T-helper 1 cell treated with Interleukin-12 subunit alpha and Interleukin-12 subunit beta and Interleukin-4 antibody, amounts not matched to agents 30 μg/mL and 1 μg/mL, for 36 hours (primary cell): ENCODE results near the gene ADGRL3.
"Not testable (repeated sequence)": the region's sequence is repeated elsewhere in the genome, so short reads cannot be mapped to it uniquely, and the experiment has no call there.

Source experiments
- H3K27ac Mint-ChIP-seq: one replicate; pipeline ENCODE4 v1.8.0; 2021; ENCODE audit warnings: mild to moderate bottlenecking, mixed read lengths
- H3K27me3 Mint-ChIP-seq: one replicate; pipeline ENCODE4 v1.8.0; 2021; ENCODE audit warnings: low read depth, mixed read lengths
- H3K36me3 Mint-ChIP-seq: one replicate; pipeline ENCODE4 v1.8.0; 2021; ENCODE audit warnings: low read depth, mixed read lengths
- H3K4me1 Mint-ChIP-seq: one replicate; pipeline ENCODE4 v1.8.0; 2021; ENCODE audit warnings: low read depth, mixed read lengths
- H3K4me3 Mint-ChIP-seq: one replicate; pipeline ENCODE4 v1.8.0; 2021; ENCODE audit warnings: mild to moderate bottlenecking, moderate library complexity, mixed read lengths
- H3K9me3 Mint-ChIP-seq: one replicate; pipeline ENCODE4 v1.8.0; 2021; ENCODE audit warnings: mixed read lengths

The ADGRL3 gene

GRCh38 chr4:61468024-61468720 is 268.0 kb downstream of the ADGRL3 start:
- Mint-ChIP-seq H3K27ac (no peak overlapping the region), H3K36me3 (no peaks in the 10 kb centered on the region), H3K4me1 (no peaks in the 10 kb centered on the region), H3K4me3 (no peak overlapping the region), H3K9me3 (no peaks in the 10 kb centered on the region), H3K27me3 (no peaks in the 10 kb centered on the region)

DNA sequence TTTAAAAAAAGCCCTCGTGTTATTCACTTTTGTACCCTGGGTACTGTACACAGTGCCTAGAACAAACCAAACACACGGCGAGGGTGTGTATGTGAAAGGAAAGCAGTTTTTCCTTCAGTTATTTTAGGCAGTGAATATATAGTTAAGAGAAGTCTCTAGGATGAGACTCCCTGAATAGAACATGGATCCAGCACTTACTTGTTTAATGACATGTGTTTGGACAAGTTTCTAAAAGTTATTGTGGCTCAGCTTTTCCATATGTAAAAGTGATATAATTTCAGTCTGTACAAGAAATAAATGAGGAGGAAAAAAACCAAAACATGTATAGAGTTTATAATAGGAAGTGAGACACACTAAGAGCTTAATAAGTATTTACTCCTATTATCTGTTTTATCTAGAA is 273.2 kb downstream of the ADGRL3 start:
- no peak overlapping the region for H3K4me3 Mint-ChIP-seq
- H3K27me3 Mint-ChIP-seq = no peaks in the 10 kb centered on the region
- H3K9me3 Mint-ChIP-seq = no peaks in the 10 kb centered on the region
- no peak overlapping the region for H3K27ac Mint-ChIP-seq
- no peaks in the 10 kb centered on the region for H3K4me1 Mint-ChIP-seq
- H3K36me3 Mint-ChIP-seq = no peaks in the 10 kb centered on the region

DNA sequence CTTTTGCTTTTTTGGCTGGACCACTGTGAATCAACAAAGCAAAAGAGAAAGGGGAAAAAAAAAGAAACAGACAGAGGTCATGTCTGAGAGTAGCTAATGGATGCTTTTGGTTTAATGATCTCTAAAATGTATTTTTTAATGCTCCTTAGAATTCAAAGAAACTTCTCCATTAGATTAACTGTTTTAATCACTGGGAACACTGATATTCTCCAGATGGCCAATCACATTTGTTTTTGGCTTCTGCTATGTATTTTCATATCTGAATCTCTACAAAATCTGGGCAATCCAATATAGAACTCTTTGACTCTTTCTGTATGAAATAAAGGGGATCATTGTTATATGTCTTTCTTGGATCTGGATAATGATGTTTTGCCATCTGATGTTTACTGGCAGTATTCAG is 278.2 kb downstream of the ADGRL3 start:
- Mint-ChIP-seq H3K4me1 (no peaks in the 10 kb centered on the region), H3K36me3 (no peaks in the 10 kb centered on the region), H3K4me3 (no peak overlapping the region), H3K9me3 (no peaks in the 10 kb centered on the region), H3K27ac (no peak overlapping the region), H3K27me3 (no peaks in the 10 kb centered on the region)

- H3K27me3 Mint-ChIP-seq = no peaks in the 10 kb centered on the region
- no peaks in the 10 kb centered on the region for H3K4me1 Mint-ChIP-seq
- no peaks in the 10 kb centered on the region for H3K36me3 Mint-ChIP-seq
- no peak overlapping the region for H3K4me3 Mint-ChIP-seq
- H3K9me3 Mint-ChIP-seq = peaks cover 7% of the 10 kb centered on the region
- no peak overlapping the region for H3K27ac Mint-ChIP-seq
These were observed 284.9 kb downstream of the ADGRL3 start for GRCh38 chr4:61485056-61485455.

DNA sequence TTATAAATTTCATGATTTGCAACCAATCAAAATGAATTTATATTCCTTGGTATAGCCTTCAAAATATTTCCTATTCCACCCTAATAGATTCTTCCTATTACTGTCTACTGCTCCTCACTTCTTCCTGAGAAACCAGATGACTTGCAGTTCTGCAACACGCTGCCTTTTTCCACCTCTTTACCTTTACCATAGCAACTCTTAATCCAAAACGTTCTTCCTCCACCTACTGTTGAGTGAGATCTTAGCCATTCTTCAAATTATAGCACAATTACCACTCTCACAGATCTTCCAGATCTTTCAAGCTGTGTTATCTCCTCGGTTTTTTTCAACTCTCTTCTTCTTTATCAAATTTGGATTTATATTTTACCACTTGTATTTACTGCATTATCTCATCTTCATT is 289.8 kb downstream of the ADGRL3 start:
- Mint-ChIP-seq H3K27ac (no peak overlapping the region), H3K9me3 (peaks cover 11% of the 10 kb centered on the region), H3K27me3 (no peaks in the 10 kb centered on the region), H3K4me3 (no peak overlapping the region), H3K4me1 (no peaks in the 10 kb centered on the region), H3K36me3 (no peaks in the 10 kb centered on the region)

GRCh38 chr4:61493041-61493440 is 292.9 kb downstream of the ADGRL3 start:
- no peaks in the 10 kb centered on the region for H3K4me1 Mint-ChIP-seq
- no peak overlapping the region for H3K27ac Mint-ChIP-seq
- no peaks in the 10 kb centered on the region for H3K36me3 Mint-ChIP-seq
- no peaks in the 10 kb centered on the region for H3K27me3 Mint-ChIP-seq
- no peak overlapping the region for H3K4me3 Mint-ChIP-seq
- peaks cover 14% of the 10 kb centered on the region for H3K9me3 Mint-ChIP-seq

DNA sequence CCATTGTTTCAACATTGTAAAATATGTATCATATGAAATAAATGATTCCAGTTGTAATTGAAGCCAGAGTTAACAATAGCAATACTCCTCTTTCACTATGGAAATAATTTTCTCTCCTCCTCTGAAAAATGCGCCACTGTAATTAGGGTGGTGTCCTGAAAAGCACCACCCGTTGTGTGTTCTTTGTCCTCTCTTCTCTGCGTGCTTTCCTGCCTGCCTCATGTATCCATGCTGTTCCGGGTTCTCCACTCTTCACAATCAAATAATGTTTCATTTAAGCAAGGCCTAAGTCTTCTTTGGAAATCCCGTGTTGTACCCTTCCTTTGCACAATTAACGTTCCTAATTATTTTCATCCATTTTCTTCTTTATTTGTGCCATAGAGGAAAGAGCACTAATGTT is 293.3 kb downstream of the ADGRL3 start:
- H3K4me1 Mint-ChIP-seq = no peaks in the 10 kb centered on the region
- H3K36me3 Mint-ChIP-seq = no peaks in the 10 kb centered on the region
- H3K4me3 Mint-ChIP-seq = no peak overlapping the region
- H3K9me3 Mint-ChIP-seq = peaks cover 12% of the 10 kb centered on the region
- no peak overlapping the region for H3K27ac Mint-ChIP-seq
- H3K27me3 Mint-ChIP-seq = no peaks in the 10 kb centered on the region

DNA sequence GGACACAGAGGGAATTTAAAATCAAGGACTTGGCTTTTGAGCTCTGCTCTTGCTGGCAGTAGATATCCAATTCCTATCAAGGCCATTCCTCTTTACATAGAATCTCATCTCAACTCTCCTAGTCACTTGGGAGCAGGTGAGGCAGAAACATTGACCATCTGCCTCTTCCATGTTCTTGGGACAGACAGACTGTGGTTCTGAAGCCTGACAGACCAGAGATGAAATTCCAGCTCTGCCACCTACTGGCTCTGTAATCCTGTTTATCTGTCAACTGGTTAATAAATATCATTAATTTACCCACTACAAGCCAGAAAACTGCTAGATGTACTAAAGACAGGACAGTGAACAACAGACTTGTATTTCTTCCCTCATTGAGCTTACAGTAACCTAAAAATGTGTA is 300.8 kb downstream of the ADGRL3 start:
- no peaks in the 10 kb centered on the region for H3K27me3 Mint-ChIP-seq
- no peaks in the 10 kb centered on the region for H3K36me3 Mint-ChIP-seq
- H3K4me3 Mint-ChIP-seq = no peak overlapping the region

DNA sequence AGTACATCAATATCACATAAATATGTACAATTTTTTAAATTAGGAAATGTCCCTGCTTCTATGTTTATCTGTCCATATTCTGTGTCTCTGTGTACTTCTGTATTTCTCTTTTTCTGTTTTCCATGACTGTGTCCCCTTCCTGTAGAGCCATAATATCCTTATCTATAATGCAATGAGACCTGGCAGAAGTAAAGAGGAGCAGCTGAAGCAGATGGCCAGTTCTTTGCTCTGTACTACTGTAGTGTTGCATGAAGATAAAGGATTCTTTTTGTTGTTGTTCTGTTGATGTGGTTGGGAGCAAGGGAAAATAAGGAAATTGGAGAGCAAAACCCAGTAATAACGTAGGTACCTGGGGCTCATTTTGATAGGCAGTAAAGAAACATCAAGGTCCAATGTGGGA is 301.7 kb downstream of the ADGRL3 start:
- Mint-ChIP-seq H3K4me1 (no peaks in the 10 kb centered on the region), H3K9me3 (no peaks in the 10 kb centered on the region), H3K27me3 (no peaks in the 10 kb centered on the region), H3K27ac (no peak overlapping the region), H3K36me3 (no peaks in the 10 kb centered on the region), H3K4me3 (no peak overlapping the region)

More for the DNA sequence above, 300.8 kb downstream of the ADGRL3 start:
- Mint-ChIP-seq H3K4me1 (no peaks in the 10 kb centered on the region), H3K27ac (no peak overlapping the region), H3K9me3 (no peaks in the 10 kb centered on the region)

- Mint-ChIP-seq H3K9me3 (peaks cover 3% of the 10 kb centered on the region), H3K27me3 (no peaks in the 10 kb centered on the region), H3K4me3 (no peak overlapping the region), H3K4me1 (no peaks in the 10 kb centered on the region), H3K36me3 (no peaks in the 10 kb centered on the region), H3K27ac (no peak overlapping the region)
These were observed 305.9 kb downstream of the ADGRL3 start for GRCh38 chr4:61505773-61506685.

GRCh38 chr4:61507091-61507490 is 307.0 kb downstream of the ADGRL3 start:
- H3K36me3 Mint-ChIP-seq = no peaks in the 10 kb centered on the region
- H3K27ac Mint-ChIP-seq = no peak overlapping the region
- peaks cover 3% of the 10 kb centered on the region for H3K9me3 Mint-ChIP-seq

GRCh38 chr4:61509721-61510241 is 309.7 kb downstream of the ADGRL3 start:
- H3K27me3 Mint-ChIP-seq, H3K4me3 Mint-ChIP-seq, H3K9me3 Mint-ChIP-seq, H3K36me3 Mint-ChIP-seq, H3K27ac Mint-ChIP-seq, H3K4me1 Mint-ChIP-seq: not testable (repeated sequence)

More at GRCh38 chr4:61507091-61507490, 307.0 kb downstream of the ADGRL3 start:
- H3K4me3 Mint-ChIP-seq = no peak overlapping the region
- no peaks in the 10 kb centered on the region for H3K4me1 Mint-ChIP-seq
- no peaks in the 10 kb centered on the region for H3K27me3 Mint-ChIP-seq

DNA sequence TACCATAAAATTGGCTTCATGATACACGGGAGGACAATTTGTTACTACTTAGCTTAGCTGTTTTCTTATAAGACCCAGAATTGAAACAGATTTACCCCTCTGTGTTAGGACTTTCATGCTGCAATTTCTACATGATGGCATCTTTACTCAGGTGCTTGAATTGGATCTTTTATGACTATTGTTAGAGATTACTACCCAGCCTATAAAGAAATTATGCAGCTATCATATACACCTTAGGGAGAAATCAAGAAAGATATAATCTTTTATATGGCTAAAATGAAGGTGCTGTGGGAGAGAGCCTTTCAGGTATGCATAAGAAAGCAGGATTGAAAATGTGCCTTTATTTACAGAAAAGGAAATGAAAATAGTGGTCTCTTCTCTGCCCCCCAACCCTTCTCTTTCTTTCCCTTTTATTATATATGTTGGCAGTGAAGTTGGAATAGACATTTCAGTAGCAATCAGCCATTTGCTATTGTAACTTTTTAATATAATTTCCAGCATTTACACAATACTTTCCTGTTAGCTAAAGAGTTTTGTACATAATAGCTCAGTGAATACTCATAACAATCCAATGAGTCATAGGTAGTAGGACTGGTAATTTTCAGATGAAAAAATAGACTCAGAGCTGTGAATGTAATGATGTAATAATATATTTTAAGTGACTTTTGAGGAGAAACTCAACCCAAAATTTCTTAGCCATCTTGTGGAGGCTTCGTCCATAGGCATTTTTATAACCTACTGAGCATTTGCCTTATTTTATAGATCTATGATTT is 311.8 kb downstream of the ADGRL3 start:
- Mint-ChIP-seq H3K27ac (no peak overlapping the region), H3K4me3 (no peak overlapping the region), H3K4me1 (no peaks in the 10 kb centered on the region), H3K27me3 (no peaks in the 10 kb centered on the region), H3K36me3 (no peaks in the 10 kb centered on the region), H3K9me3 (peaks cover 3% of the 10 kb centered on the region)

DNA sequence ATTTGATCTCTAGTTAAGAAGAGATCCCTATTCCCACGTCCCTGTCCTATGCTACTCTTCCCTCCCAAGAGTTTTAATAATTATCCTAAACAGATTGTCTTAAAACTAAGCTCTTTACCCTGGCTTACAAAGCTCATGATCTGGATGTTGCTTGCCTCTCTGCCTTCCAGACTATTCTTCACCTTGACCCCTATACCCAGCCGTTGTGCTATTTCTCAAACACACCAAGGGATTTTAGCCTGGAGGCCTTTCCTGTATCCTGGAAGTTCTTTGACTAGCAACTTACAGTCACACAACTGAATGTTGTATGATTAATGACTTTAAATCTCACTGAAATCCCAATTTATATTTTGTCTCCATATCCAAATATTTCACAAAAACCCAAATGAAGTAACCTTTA is 314.9 kb downstream of the ADGRL3 start:
- Mint-ChIP-seq H3K27me3 (no peaks in the 10 kb centered on the region), H3K4me3 (no peak overlapping the region), H3K9me3 (peaks cover 3% of the 10 kb centered on the region)

More for the DNA sequence above, 314.9 kb downstream of the ADGRL3 start:
- no peaks in the 10 kb centered on the region for H3K4me1 Mint-ChIP-seq
- H3K36me3 Mint-ChIP-seq = no peaks in the 10 kb centered on the region
- no peak overlapping the region for H3K27ac Mint-ChIP-seq
